Stimulated activated CD8-positive, alpha-beta memory T cell treated with anti-CD3 and anti-CD28 coated beads, Interleukin-15, amount 100 ng/mL, for 1 hour (primary cell): ENCODE data around the gene SEMA5B.

Source experiments
- DNase-seq: peaks from one replicate; pipeline ENCODE4 v3.0.0-alpha.2; 2020; ENCODE audit warnings: low read depth

SEMA5B gene

DNA sequence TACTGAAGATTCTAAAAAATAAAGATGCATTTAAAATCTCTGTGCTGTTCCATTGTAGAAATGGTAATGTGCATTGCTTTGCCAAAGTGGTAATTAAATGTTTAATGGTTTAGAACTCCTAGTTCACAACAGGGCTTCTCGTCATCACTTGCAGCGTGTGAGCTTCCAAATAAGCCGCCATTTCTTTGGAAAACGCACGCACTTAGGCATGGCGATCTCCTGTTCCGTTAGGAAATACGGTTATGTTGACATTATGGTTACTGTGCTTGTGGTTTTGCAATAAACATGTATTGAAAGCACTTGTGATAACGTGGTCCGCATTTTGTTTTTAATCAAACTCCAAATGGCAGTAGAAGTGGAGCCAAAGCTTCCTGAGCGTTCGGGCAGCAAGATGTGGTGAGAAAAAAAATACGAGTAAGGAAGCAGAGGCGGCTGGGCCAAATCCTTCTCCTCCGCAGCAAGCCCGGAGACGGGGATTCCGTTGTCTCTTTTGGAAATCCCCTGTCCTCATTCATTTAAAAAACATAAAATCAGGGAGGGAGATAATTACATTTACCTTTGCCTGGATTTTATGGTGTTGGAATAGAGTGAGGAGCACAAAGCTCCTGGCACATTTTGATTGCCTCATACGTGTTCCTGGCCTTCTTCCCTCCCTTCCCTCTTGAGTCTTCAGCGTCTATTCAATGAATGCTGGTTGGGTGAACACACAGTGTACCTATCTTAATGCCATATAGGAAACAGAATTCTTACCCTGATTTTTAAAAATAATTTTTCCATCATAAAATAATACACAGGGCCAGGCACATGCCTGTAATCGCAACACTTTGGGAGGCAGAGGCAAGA is 135.2 kb downstream of the SEMA5B start:
- DNase-seq, result no peak

DNA sequence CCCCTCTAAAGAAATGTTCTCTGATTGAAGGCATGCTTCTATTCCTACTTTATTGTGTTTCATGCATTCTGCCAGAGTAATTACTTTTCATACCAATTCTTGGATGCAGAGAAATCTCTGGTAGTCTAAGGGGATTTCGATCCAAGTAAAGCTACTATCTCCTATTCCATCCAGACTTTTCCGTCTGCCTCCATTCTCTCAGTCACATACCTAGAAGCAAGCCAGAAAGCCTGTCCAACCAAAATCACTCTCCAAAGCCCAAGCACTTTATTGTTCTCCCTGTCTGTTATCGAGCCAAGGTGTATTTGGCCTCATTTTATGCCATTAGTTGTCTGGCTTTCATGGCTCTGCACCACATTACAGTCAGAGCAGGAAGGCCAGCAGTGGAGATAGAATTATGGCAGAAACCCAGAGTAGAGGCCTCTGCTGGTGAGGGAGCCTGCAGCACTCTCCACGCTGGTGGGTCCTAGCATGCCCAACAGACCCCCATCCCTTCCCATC is 136.8 kb downstream of the SEMA5B start:
- no peak for DNase-seq

DNA sequence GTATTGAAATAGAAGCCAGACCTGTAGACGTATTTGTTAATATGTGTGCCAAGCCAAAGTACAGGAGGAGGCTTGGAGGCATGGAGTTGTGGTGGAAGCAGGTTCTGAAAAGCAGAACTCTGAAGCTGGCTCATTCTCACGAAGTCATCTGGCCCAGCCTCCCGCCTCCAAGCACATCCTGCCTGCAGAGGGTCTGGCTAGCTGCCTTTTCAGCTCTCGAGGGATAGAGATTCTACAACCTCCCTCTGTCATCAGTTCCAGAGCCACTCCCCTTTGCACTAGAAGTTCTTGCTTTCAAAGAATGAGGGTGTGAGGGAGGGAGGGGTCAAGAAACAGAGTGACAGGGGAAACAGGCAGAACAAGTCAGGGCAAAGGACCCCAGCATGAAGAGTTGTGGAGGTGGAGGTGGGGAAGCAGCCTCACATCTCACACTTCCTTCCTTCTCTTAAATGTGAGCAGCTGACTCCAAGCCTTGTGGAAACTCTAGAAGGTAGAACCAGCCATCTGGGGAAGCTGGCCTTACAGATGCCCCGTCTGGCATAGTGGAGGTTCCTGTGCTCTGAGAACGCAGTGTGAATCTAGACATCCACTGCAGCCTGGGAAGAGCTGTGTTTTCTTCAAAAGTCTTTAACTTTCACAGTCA is 137.4 kb downstream of the SEMA5B start:
- DNase-seq, result no peak

DNA sequence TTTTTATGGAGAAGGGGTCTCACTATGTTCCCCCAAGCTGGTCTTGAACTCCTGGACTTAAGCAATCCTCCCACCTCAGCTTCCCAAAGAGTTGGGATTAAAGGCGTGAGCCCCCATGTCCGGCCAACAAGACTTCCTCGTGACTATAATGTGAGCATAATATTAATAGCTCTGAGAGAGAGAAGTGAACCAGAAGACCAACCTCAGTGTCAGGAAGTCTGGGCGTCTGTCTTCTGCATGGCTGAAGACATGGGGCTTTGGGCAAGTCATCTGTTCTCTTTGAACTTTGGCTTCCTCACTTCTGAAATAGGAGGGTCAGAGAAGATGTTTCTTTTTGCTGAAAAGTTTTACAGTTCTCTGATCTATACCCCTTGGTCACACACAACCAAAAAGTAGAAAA is 140.6 kb downstream of the SEMA5B start:
- no peak for DNase-seq

DNA sequence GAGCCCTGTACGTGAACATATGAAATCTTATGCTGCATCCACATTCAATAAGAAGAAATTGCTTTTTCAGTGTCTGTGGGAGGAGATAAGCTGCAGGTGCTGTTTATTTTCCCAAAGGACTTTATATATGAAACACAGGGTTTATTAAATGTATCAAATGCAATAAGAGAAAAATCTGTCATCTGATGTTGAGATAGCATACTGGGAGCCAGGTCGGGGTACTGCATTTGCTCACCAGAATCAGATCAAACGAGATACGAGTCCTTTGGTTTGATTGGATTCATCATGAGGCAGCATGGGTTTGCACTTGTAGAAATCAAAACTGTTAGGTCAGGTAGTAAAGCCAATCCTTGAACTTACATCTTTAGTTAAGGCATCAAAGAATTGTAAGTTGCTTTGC is 141.3 kb downstream of the SEMA5B start:
- no peak for DNase-seq

DNA sequence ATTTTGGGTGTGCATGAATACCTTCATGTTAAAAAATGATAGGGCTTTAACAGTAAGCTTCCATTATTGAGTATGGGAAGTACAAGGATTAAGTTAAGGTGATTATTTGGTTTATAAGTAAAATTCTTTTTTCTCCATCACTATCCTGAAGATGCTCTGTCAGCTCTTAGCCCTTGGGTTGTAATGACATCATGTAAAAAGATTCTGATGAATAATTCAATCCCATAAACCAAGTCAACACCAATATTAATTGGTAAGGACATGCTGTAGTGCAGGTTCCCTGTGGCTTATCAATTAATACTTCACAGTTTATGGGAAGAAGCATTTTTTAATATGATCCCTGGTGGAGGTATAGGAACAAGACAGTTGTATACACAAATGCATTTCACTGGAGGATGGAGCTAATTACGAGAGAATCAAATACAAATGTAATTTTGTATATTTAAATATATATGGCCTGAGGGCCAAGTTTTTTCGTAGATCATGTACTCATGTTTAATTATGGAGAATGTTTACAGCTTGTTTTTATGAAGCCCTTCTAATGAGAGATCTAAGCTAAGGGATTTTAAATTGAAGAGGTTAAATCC is 145.1 kb downstream of the SEMA5B start:
- DNase-seq, result no peak

DNA sequence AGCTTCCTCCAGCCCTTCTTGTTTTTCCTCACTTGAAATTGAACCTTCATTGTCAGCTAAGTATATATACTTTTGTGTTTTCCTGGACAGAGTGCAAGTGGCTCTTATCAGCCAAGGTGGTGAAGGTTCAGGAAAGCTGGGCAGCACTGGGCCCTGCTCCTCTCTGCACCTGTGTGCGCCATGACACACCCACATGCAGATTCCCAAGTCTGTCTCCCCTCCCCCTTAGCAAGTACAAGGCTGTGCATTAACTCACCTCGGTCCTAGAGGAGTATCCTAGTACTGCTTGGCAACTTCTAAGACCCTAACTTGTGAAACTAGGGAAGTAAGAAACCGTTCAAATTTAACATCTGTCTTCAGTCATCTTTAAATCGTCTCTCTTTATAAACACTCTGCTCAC is 146.9 kb downstream of the SEMA5B start:
- no peak for DNase-seq

DNA sequence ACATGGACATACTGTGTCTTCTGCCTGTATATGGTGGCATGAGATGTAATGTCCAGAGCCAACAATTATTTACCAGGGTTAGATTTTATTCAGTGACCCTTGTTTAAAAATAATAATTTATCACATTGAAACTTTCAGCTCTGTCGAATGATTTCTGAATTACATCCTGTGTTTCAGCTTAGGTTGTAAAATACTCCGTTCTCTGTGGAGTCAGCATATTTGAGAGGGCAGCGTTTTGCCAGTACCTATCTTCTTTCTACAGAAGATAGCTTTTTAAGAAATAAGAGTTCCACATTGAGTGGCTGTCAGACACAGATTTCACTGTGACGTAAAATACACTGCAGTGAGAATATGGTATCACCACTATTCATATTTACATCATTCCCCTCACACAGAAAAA is 147.4 kb downstream of the SEMA5B start:
- no peak for DNase-seq

DNA sequence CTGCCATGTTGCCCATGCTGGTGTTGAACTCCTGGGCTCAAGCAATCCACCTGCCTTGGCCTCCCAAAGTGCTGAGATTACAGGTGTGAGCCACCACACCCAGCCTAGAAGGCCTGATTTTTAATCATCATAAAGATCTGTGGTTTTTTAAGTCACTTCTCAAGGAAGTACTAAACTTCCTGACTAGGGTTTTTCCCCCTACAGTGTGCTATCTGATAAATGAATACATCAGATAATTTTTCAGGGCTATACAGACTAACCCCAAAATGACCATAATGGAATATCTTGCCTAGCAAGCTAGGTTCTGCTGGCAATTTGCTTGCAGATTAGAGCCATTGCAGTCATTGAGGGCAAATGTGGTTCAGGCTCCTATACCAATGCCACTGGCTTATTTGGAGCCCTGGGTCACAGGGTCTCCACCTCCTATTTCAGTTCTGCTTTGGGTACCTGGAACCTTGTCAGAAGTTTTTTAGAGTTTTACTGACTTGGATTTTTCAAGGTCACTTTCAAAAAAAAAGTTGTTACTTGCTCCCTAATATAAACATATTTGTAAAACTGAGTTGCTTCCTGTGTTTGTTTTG is 151.9 kb downstream of the SEMA5B start:
- no peak for DNase-seq

DNA sequence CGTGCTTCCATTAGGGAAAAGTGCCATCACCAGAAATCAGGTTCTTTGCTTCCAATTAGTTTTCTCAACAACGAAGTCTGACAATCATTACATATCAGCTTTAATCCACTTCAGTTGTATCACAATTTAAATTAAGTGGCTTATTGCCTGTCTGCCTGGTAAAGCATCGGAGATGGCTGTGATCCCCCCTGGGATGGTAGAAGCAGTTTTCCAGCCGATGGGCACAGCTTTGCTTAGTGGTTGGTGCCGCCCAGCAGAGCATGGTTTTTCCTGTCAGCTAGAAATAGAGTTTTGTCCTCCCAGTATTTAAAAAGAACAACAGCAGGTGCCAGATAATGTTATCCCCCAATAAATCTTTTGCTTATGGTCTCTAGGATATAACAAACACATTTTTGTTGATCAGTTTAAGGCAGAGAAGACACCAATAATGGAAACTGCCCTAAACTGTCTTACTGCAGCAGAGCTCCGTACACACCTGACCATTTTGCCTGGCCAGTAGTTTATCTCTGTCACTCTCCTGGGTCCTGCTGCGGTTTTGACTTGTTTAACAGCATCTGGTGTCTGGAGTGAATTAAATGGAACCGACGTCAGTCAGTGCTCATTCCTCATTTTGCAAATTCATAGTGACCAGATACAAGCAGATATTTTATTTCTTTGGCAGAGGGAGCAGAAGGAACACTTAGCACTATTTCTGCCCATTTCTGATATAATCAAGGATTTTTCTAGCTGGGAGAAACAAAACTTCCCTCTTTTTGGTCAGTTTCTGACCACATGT is 153.6 kb downstream of the SEMA5B start:
- DNase-seq, result no peak

DNA sequence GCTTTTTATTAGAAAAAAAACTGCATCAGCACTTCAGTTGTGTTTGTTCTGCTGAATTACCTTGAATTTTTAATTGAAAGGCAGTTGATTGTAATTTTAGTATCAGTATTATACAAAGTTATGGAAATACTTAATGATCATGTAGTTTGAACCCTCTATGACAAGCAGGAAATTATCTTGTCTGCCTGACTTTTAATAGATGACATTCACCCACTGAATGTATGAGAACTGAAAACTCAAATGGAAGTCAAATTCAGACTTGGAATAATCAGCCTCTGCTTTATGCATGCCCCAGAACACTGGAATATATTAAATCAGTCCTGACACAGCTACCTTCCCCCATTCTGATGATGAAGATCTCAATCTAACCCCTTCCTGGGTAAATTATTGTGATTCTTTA is 159.2 kb downstream of the SEMA5B start:
- DNase-seq, result no peak

DNA sequence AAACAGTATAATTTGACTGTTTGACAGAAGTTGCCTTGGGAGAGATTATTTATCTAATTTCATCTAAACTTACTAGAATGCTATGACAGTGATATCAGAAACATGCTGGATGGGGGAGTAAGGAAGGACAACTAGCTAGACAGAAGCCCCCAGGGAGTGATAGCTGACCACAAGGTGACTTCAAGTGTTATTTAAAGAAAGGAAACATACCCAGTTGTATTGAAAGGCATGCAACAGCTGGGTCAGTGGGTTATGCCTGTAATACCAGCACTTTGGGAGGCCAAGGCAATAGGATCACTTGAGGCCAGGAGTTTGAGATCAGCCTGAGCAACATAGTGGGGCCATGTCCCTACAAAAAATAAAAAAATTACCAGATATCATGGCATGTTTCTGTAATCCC is 163.1 kb downstream of the SEMA5B start:
- DNase-seq, result no peak

DNA sequence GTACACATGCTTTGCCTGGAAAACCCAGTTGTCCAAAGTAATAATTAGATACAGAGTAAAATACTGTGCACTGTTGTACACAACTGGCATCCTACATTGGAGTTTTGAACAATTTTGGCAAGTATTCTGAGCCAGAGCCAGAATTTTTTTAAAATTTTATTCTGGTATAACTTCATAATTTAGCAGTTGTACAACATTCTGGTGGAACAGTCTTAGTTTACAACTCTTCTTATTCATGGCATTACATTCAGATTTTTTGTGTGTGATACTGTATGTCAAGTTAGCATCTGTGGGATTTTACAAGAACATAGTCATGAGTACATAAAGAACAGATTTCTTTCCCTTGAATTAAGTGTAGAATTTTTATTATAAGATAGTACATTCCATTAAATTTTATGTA is 165.2 kb downstream of the SEMA5B start:
- no peak for DNase-seq
